ENCODE data around the gene PADI2. TPM values are rescaled to one million over a fixed set of nuclear protein-coding genes. Genes with fewer than 3 reads are reported as not detected.

The PADI2 gene
- total RNA-seq, 2 donors from 2014 or later, result 0.27 to 2.3 TPM

- TF ChIP-seq CTCF (IDR thresholded peaks at IDR 0.05), result no peak
- Histone ChIP-seq H3K4me1 (ENCODE audit: control insufficient read depth in 1 of 2, low read depth in 2 of 2) (no peaks in the 10 kb centered on the region), H3K36me3 (no peaks in the 10 kb centered on the region), H3K4me3 (no peak overlapping the region), H3K27ac (no peak overlapping the region), H3K9me3 (no peaks in the 10 kb centered on the region), H3K27me3 (replicated peaks; ENCODE audit: insufficient read depth) (peaks cover 9% of the 10 kb centered on the region)
- ATAC-seq (ENCODE audit: insufficient number of reproducible peaks, low FRiP score, low read depth), result no peak
- DNase-seq (ENCODE audit: low spot score), result no peak
Measured at GRCh38 chr1:17145648-17146047, 26.4 kb upstream of the PADI2 start.

GRCh38 chr1:17143760-17144159, 24.5 kb upstream of the PADI2 start:
- Histone ChIP-seq H3K27ac (no peak overlapping the region), H3K9me3 (no peaks in the 10 kb centered on the region), H3K27me3 (replicated peaks; ENCODE audit: insufficient read depth) (no peaks in the 10 kb centered on the region), H3K4me3 (no peak overlapping the region), H3K36me3 (no peaks in the 10 kb centered on the region), H3K4me1 (ENCODE audit: control insufficient read depth in 1 of 2, low read depth in 2 of 2) (no peaks in the 10 kb centered on the region)
- no peak for TF ChIP-seq CTCF (IDR thresholded peaks at IDR 0.05)
- DNase-seq (ENCODE audit: low spot score), result no peak
- ATAC-seq (ENCODE audit: insufficient number of reproducible peaks, low FRiP score, low read depth), result no peak

GRCh38 chr1:17141441-17142197, 22.4 kb upstream of the PADI2 start:
- H3K4me3 ChIP-seq, result no peak overlapping the region
- no peaks in the 10 kb centered on the region for H3K36me3 ChIP-seq
- no peak overlapping the region for H3K27ac ChIP-seq
- H3K4me1 ChIP-seq (ENCODE audit: control insufficient read depth in 1 of 2, low read depth in 2 of 2), result no peaks in the 10 kb centered on the region
- DNase-seq (ENCODE audit: low spot score), result no peak
- no peaks in the 10 kb centered on the region for H3K9me3 ChIP-seq
- no peak for ATAC-seq (ENCODE audit: insufficient number of reproducible peaks, low FRiP score, low read depth)
- no peak for TF ChIP-seq CTCF (IDR thresholded peaks at IDR 0.05)
- no peaks in the 10 kb centered on the region for H3K27me3 ChIP-seq (replicated peaks; ENCODE audit: insufficient read depth)

GRCh38 chr1:17140279-17140678, 21.0 kb upstream of the PADI2 start:
- Histone ChIP-seq H3K27ac (no peak overlapping the region), H3K4me3 (no peak overlapping the region), H3K9me3 (no peaks in the 10 kb centered on the region), H3K4me1 (ENCODE audit: control insufficient read depth in 1 of 2, low read depth in 2 of 2) (no peaks in the 10 kb centered on the region), H3K36me3 (no peaks in the 10 kb centered on the region), H3K27me3 (replicated peaks; ENCODE audit: insufficient read depth) (no peaks in the 10 kb centered on the region)
- DNase-seq (ENCODE audit: low spot score) (no peak), ATAC-seq (ENCODE audit: insufficient number of reproducible peaks, low FRiP score, low read depth) (no peak)
- TF ChIP-seq CTCF (IDR thresholded peaks at IDR 0.05), result no peak

- ATAC-seq (ENCODE audit: insufficient number of reproducible peaks, low FRiP score, low read depth), result no peak
- DNase-seq (ENCODE audit: low spot score), result no peak
- Histone ChIP-seq H3K27ac (no peak overlapping the region), H3K4me3 (no peak overlapping the region), H3K36me3 (no peaks in the 10 kb centered on the region), H3K4me1 (ENCODE audit: control insufficient read depth in 1 of 2, low read depth in 2 of 2) (no peaks in the 10 kb centered on the region), H3K27me3 (replicated peaks; ENCODE audit: insufficient read depth) (no peaks in the 10 kb centered on the region), H3K9me3 (no peaks in the 10 kb centered on the region)
- TF ChIP-seq CTCF (IDR thresholded peaks at IDR 0.05), result no peak
Measured at GRCh38 chr1:17139637-17140036, 20.4 kb upstream of the PADI2 start.
